OCI-LY7 (cell line): ENCODE results near the gene EPN1.

Experiments used
- EZH2phosphoT487 ChIP-seq: fragments of 200-600 bp; sonication (generic); IDR thresholded peaks from 2 replicates; pipeline ENCODE4 v1.6.1; 2018; ENCODE audit warnings: low read depth, borderline replicate concordance, mild to moderate bottlenecking, mixed run types, antibody characterized with exemption, low read length, moderate library complexity, mixed read lengths
- TF ChIP-seq, protein P1 (sequence below): fragments of 200-600 bp; sonication (generic); conservative IDR thresholded peaks from 2 replicates; pipeline ENCODE4 v1.5.1; 2014; ENCODE audit warnings: mild to moderate bottlenecking, antibody characterized with exemption, low read length, moderate library complexity, mixed read lengths

GRCh38 chr19:55676383-55676782, 1.4 kb downstream of the EPN1 start:
- TF ChIP-seq, protein P1, sequence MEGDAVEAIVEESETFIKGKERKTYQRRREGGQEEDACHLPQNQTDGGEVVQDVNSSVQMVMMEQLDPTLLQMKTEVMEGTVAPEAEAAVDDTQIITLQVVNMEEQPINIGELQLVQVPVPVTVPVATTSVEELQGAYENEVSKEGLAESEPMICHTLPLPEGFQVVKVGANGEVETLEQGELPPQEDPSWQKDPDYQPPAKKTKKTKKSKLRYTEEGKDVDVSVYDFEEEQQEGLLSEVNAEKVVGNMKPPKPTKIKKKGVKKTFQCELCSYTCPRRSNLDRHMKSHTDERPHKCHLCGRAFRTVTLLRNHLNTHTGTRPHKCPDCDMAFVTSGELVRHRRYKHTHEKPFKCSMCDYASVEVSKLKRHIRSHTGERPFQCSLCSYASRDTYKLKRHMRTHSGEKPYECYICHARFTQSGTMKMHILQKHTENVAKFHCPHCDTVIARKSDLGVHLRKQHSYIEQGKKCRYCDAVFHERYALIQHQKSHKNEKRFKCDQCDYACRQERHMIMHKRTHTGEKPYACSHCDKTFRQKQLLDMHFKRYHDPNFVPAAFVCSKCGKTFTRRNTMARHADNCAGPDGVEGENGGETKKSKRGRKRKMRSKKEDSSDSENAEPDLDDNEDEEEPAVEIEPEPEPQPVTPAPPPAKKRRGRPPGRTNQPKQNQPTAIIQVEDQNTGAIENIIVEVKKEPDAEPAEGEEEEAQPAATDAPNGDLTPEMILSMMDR: peak; percentile 66
- no peak for TF ChIP-seq EZH2phosphoT487
